NT2/D1 (cell line): ENCODE results near the gene CTRB2.

Experiments used
- SUZ12 ChIP-seq: IDR thresholded peaks from 2 replicates; pipeline ENCODE4 v1.6.1; 2011; ENCODE audit not compliant: insufficient read length, insufficient read depth; ENCODE audit errors: extremely low read depth
- YY1 ChIP-seq: IDR thresholded peaks from 2 replicates; pipeline ENCODE4 v1.6.1; 2011; ENCODE audit not compliant: insufficient read length, insufficient read depth
- ZNF274 ChIP-seq: IDR thresholded peaks from 2 replicates; pipeline ENCODE4 v1.6.1; 2011; ENCODE audit warnings: mild to moderate bottlenecking, low read depth, low read length

- no peak for TF ChIP-seq YY1
- no peak for TF ChIP-seq ZNF274
- TF ChIP-seq SUZ12 = no peak
These were observed 40.3 kb upstream of the CTRB2 start for GRCh38 chr16:75247249-75247648.
